GM23248 (cell line): ENCODE measurements around the gene FABP7. TPM values are rescaled to one million over a fixed set of nuclear protein-coding genes. Genes with fewer than 3 reads are reported as not detected.

Experiments
- DNase-seq: peaks from one replicate; pipeline ENCODE4 v3.0.0-alpha.2; 2015
- H2AFZ ChIP-seq: fragments of 200-600 bp; sonication (generic); 2 replicates; pipeline ENCODE4 v1.6.1; 2016; ENCODE audit warnings: antibody characterized with exemption
- H3F3A ChIP-seq: fragments of 200-600 bp; sonication (generic); 2 replicates; pipeline ENCODE4 v1.6.1; 2016; ENCODE audit warnings: mild to moderate bottlenecking, antibody characterized with exemption, mixed run types; ENCODE audit not compliant: insufficient read depth
- H3K27ac ChIP-seq: fragments of 200-600 bp; sonication (generic); 2 replicates; pipeline ENCODE4 v1.5.1; 2016; ENCODE audit warnings: mild to moderate bottlenecking
- H3K27me3 ChIP-seq: fragments of 200-600 bp; sonication (generic); replicated peaks from 2 replicates; pipeline ENCODE4 v1.6.1; 2016; ENCODE audit warnings: mild to moderate bottlenecking; ENCODE audit not compliant: insufficient read depth
- H3K36me3 ChIP-seq: fragments of 200-600 bp; sonication (generic); 2 replicates; pipeline ENCODE4 v1.6.1; 2016; ENCODE audit warnings: low read depth, mild to moderate bottlenecking
- H3K4me1 ChIP-seq: fragments of 200-600 bp; sonication (generic); 2 replicates; pipeline ENCODE4 v1.6.1; 2016; ENCODE audit warnings: mild to moderate bottlenecking; ENCODE audit not compliant: insufficient read depth
- H3K4me2 ChIP-seq: fragments of 200-600 bp; sonication (generic); one replicate; pipeline ENCODE4 v1.6.1; 2016; ENCODE audit warnings: mild to moderate bottlenecking; ENCODE audit not compliant: unreplicated experiment
- H3K4me3 ChIP-seq: fragments of 200-600 bp; sonication (generic); 2 replicates; pipeline ENCODE4 v1.5.1; 2016; ENCODE audit warnings: mild to moderate bottlenecking
- H3K79me2 ChIP-seq: fragments of 200-600 bp; sonication (generic); 2 replicates; pipeline ENCODE4 v1.6.1; 2016; ENCODE audit warnings: mild to moderate bottlenecking; ENCODE audit not compliant: insufficient read depth
- H3K9ac ChIP-seq: fragments of 200-600 bp; sonication (generic); 2 replicates; pipeline ENCODE4 v1.6.1; 2016; ENCODE audit warnings: mild to moderate bottlenecking
- H3K9me2 ChIP-seq: fragments of 200-600 bp; sonication (generic); 2 replicates; pipeline ENCODE4 v1.6.1; 2016; ENCODE audit warnings: mixed run types, mild to moderate bottlenecking, moderate library complexity; ENCODE audit not compliant: insufficient read depth
- H3K9me3 ChIP-seq: fragments of 200-600 bp; sonication (generic); one replicate; pipeline ENCODE4 v1.6.1; 2017; ENCODE audit warnings: low read depth
- H4K20me1 ChIP-seq: fragments of 200-600 bp; sonication (generic); 2 replicates; pipeline ENCODE4 v1.6.0; 2016; ENCODE audit not compliant: insufficient read depth
- EZH2 ChIP-seq: fragments of 200-600 bp; sonication (generic); IDR thresholded peaks from 2 replicates; pipeline ENCODE4 v1.6.1; 2018; ENCODE audit warnings: antibody characterized with exemption, mild to moderate bottlenecking; ENCODE audit not compliant: insufficient read depth, poor library complexity, severe bottlenecking
- EZH2phosphoT487 ChIP-seq: fragments of 200-600 bp; sonication (generic); IDR thresholded peaks from 2 replicates; pipeline ENCODE4 v1.6.1; 2018; ENCODE audit warnings: antibody characterized with exemption, moderate library complexity, mild to moderate bottlenecking, low read depth; ENCODE audit not compliant: insufficient read depth
- WGBS, 2 experiments: methylation state at CpG; one replicate each; pipeline ENCODE4 v1.1.6; 2015 to 2017; ENCODE audit warnings: low lambda C conversion rate in 2 of 2, low coverage in 1 of 2; ENCODE audit errors: missing lambda C conversion rate in 2 of 2; 5-methylcytosine and 5-hydroxymethylcytosine counted together
- in situ Hi-C: fragments of 300-500 bp; cut with MboI; formaldehyde crosslinking; loops from 2 replicates; pipeline ENCODE4 v1.15.0; 2020
- polyA plus RNA-seq: library from polyadenylated mRNA; unstranded; fragments of >200 nt; fragmentation: Nextera tagmentation; extraction: Ambion mirVana; gene quantifications from 2 replicates; pipeline ENCODE4 v1.2.1, GENCODE V29; 2016
- total RNA-seq: library from RNA; depleted of rRNA; stranded (reverse); fragments of >200 nt; shearing (Covaris generic); gene quantifications from 2 replicates; pipeline ENCODE4 v1.2.3, GENCODE V29; 2014

The FABP7 gene
- total and polyA plus RNA-seq, 2 experiments from 2014 or later = not detected

DNA sequence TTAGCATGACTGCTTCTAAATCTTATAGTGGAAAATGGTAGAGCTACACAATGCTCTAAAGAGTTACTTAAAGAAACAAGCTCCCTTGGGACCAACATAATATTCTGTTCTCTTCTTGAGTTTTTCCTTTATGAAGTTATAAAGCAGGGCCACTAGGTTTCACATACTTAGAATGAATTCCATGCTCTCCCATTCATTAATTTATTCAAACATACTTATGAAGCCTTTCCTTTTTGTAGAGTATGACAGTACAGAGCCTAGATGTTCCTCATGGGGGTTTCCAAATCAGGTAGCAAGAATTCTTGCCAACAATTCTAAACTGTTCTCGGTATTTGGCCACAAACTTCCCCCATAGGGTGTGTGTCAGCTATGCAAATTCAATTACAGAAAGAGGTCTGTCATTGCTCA lies 20.6 kb upstream of the FABP7 start:
- H3K4me3 ChIP-seq = no peak overlapping the region
- H3K9me2 ChIP-seq = no peaks in the 10 kb centered on the region
- H3K79me2 ChIP-seq = no peaks in the 10 kb centered on the region
- H3K9me3 ChIP-seq = no peaks in the 10 kb centered on the region
- in situ Hi-C loops = no loop called here
- 52% methylated on average over 1 of the region's 1 CpG for WGBS, 2 experiments
- TF ChIP-seq EZH2 (no peak), EZH2phosphoT487 (no peak)
- H3K27me3 ChIP-seq = no peaks in the 10 kb centered on the region
- no peaks in the 10 kb centered on the region for H3F3A ChIP-seq
- no peak overlapping the region for H3K4me2 ChIP-seq
- no peak overlapping the region for H2AFZ ChIP-seq
- no peak for DNase-seq
- no peaks in the 10 kb centered on the region for H3K36me3 ChIP-seq
- no peak overlapping the region for H3K27ac ChIP-seq
- no peak overlapping the region for H3K9ac ChIP-seq
- H3K4me1 ChIP-seq = no peaks in the 10 kb centered on the region
- H4K20me1 ChIP-seq = no peaks in the 10 kb centered on the region

DNA sequence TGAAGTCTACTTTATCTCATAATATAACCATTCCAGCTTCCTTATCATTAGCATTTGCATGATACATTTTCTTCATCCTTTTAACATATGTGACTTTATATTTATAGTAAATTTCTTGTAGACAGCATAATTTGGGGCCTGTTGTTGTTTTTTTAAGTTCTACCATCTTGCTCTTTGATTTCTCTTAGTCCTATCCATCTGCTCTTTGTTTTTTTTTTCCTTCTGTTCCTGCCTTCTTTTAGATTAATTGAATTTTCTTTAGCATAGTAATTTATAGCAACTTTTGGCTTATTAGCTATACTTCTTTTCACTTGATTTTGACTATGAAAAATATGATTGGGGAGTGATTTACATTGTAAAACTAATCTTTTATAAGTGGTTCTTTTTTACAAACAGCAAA lies 19.2 kb upstream of the FABP7 start:
- no peak for TF ChIP-seq EZH2
- no peak for TF ChIP-seq EZH2phosphoT487

DNA sequence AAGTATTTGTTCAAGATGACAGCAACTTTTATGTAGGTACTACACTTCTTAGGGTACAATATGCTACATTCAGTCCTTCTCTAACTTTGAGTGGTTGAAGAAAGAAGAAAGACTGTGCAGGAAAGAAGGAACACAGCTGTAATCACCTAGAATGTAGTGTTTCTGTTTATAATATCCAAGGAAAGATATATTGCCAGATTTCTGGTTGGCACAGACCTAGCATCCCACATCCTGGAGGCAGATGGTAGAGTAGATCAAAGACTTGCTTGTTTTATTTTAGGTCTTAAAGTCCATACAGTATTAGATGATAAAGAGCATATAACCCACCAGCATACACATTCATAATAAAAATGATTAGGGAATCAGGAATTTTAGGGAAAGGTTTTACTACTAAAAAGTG lies 13.3 kb upstream of the FABP7 start:
- TF ChIP-seq EZH2phosphoT487 = no peak
- no peak for TF ChIP-seq EZH2
- no peaks in the 10 kb centered on the region for H3K79me2 ChIP-seq
- no peaks in the 10 kb centered on the region for H3K36me3 ChIP-seq
- in situ Hi-C loops = no loop called here
- no peak overlapping the region for H3K4me2 ChIP-seq
- H4K20me1 ChIP-seq = no peaks in the 10 kb centered on the region
- H3K9me2 ChIP-seq = no peaks in the 10 kb centered on the region
- H2AFZ ChIP-seq = no peak overlapping the region
- H3K27me3 ChIP-seq = no peaks in the 10 kb centered on the region
- H3F3A ChIP-seq = no peaks in the 10 kb centered on the region
- H3K27ac ChIP-seq = no peak overlapping the region
- no peaks in the 10 kb centered on the region for H3K4me1 ChIP-seq
- no peak for DNase-seq
- H3K9me3 ChIP-seq = no peaks in the 10 kb centered on the region
- no peak overlapping the region for H3K4me3 ChIP-seq
- H3K9ac ChIP-seq = no peak overlapping the region

More for the DNA sequence above, 19.2 kb upstream of the FABP7 start:
- no peak overlapping the region for H2AFZ ChIP-seq
- in situ Hi-C loops = no loop called here
- H4K20me1 ChIP-seq = no peaks in the 10 kb centered on the region
- H3K79me2 ChIP-seq = no peaks in the 10 kb centered on the region
- H3K9me2 ChIP-seq = no peaks in the 10 kb centered on the region
- no peak overlapping the region for H3K4me2 ChIP-seq
- no peak overlapping the region for H3K4me3 ChIP-seq
- no peaks in the 10 kb centered on the region for H3K27me3 ChIP-seq
- H3K9me3 ChIP-seq = no peaks in the 10 kb centered on the region
- no peak overlapping the region for H3K9ac ChIP-seq
- H3K27ac ChIP-seq = no peak overlapping the region
- no peak for DNase-seq
- no peaks in the 10 kb centered on the region for H3K4me1 ChIP-seq
- no peaks in the 10 kb centered on the region for H3F3A ChIP-seq
- no peaks in the 10 kb centered on the region for H3K36me3 ChIP-seq

DNA sequence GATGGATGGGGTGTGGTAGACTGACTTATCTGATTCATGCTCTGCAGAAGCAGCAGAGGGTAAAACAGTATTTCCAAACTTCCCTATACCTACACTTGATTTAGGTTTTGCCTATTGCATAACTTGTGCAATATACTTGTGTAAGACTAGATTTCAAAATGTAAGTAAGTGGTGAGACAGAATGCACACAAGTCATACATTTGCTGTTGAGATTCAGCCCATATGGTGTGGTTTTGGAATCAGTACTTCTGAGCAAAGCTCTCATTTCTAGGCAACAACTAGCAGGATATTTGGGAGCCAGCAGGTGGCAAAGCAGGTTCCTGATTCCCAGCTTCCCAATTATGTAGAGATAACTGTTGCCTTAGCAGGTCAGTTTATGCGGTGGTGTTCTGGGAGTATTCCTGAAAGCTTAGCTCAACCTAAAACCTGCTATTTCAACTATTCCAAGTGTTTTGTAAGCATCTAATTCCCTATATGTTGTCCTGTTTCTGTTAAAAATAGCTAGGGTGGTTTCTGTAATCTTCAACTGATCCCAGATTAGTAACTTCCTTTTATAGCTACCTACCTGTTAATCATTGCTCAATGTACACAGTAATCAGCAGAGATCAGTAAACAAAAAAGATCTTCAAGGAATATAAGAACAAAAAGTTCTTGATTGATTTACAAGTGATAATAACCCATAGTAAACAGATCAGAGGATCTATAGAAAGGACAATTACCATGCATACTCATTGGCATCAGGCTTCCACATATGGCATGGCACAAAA lies 8.5 kb upstream of the FABP7 start:
- WGBS, 2 experiments = 38 to 58% methylated on average over 1 of the region's 1 CpG
- in situ Hi-C loops = no loop called here

DNA sequence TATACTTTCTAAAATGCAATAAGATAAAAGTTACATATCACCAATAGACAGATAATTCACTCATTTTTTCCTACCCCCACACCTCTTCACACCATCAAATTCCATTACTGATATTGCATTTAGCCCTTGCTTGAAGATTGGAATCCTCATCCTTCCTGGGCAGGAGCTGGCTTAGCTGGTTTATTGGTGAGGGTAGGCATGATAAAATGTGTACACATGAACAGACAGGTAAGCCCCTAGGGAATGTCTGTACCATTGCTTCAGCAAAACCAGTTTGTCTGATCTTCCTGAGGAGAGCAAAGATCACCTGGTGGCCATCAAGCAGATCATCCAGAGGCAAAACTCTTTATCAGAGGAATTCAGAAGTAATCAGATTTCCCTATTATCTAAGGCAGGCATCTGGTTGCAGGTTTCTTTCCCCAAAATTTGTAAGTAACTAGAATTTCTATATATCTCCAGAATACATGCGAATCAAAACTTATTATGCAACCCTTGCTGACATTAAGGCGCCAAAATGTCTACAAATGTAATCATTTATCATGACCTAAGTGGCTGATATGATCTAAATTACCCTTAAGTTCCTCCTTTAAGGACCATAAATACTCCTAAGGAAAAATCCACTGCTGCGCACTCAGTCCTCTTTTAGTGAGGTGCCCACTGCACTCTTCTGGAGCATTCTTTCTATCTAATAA lies 6.6 kb upstream of the FABP7 start:
- Histone ChIP-seq H3K27ac (no peak overlapping the region), H3K9me3 (no peaks in the 10 kb centered on the region), H4K20me1 (no peaks in the 10 kb centered on the region), H3K9ac (no peak overlapping the region), H3K4me1 (no peaks in the 10 kb centered on the region), H2AFZ (no peak overlapping the region), H3F3A (no peaks in the 10 kb centered on the region), H3K79me2 (no peaks in the 10 kb centered on the region), H3K4me2 (no peak overlapping the region), H3K9me2 (no peaks in the 10 kb centered on the region), H3K4me3 (no peak overlapping the region), H3K36me3 (no peaks in the 10 kb centered on the region), H3K27me3 (no peaks in the 10 kb centered on the region)
- WGBS, 2 experiments = 76 to 77% methylated on average over 3 of the region's 3 CpGs
- in situ Hi-C loops = no loop called here
- no peak for DNase-seq
- no peak for TF ChIP-seq EZH2phosphoT487
- no peak for TF ChIP-seq EZH2

More for the DNA sequence above, 8.5 kb upstream of the FABP7 start:
- no peak overlapping the region for H3K4me3 ChIP-seq
- H3K4me1 ChIP-seq = no peaks in the 10 kb centered on the region
- H3K36me3 ChIP-seq = no peaks in the 10 kb centered on the region
- no peaks in the 10 kb centered on the region for H3K79me2 ChIP-seq
- no peaks in the 10 kb centered on the region for H3K9me3 ChIP-seq
- no peaks in the 10 kb centered on the region for H3K9me2 ChIP-seq
- H3K27ac ChIP-seq = no peak overlapping the region
- H4K20me1 ChIP-seq = no peaks in the 10 kb centered on the region
- H3K4me2 ChIP-seq = no peak overlapping the region
- no peak for DNase-seq
- H3K27me3 ChIP-seq = no peaks in the 10 kb centered on the region
- no peaks in the 10 kb centered on the region for H3F3A ChIP-seq
- TF ChIP-seq EZH2phosphoT487 (no peak), EZH2 (no peak)
- H2AFZ ChIP-seq = no peak overlapping the region
- H3K9ac ChIP-seq = no peak overlapping the region
